ENCODE measurements around the gene THSD4. TPM values are rescaled to one million over a fixed set of nuclear protein-coding genes. Genes with fewer than 3 reads are reported as not detected.
"Not testable (repeated sequence)": the region's sequence is repeated elsewhere in the genome, so short reads cannot be mapped to it uniquely, and the experiment has no call there.

THSD4 gene
- total RNA-seq, 1 experiment from 2014 or later = 29.0 TPM

DNA sequence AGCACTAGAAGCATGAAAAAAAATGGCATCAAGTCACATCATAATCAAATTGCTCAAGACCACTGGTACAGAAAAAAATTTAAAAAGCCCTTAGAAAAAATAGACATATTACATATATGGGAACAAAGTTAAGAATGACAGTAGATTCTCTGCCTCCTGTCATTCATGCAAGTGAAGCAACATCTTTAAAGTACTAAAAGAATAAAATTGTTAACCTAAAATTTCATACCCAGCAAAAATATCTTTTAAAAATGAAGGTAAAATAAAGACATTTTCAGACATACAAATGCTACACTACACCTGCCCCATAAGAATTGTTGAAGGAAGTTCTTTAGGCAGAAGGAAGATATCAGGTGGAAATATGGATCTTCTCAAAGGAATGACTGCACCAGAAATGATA lies 55.9 kb downstream of the THSD4 start:
- POLR2A ChIA-PET (ENCODE audit: unreplicated experiment) = no interaction called here
- Histone ChIP-seq H3K27ac (ENCODE audit: low read length) (no peak overlapping the region), H3K79me2 (ENCODE audit: low read length) (no peaks in the 10 kb centered on the region), H3K9me3 (ENCODE audit: low read length) (peaks cover 6% of the 10 kb centered on the region; the same call in 1 of the 2 replicates), H2AFZ (ENCODE audit: low read length) (no peak overlapping the region), H3K4me3 (ENCODE audit: low read length) (no peak overlapping the region), H3K27me3 (ENCODE audit: low read length) (no peaks in the 10 kb centered on the region), H3K9ac (ENCODE audit: low read length) (no peak overlapping the region), H3K4me2 (ENCODE audit: low read length) (no peak overlapping the region), H3K36me3 (ENCODE audit: low read depth, low read length) (peaks cover 47% of the 10 kb centered on the region), H3F3A (ENCODE audit: low read length, unreplicated experiment) (no peaks in the 10 kb centered on the region), H4K20me1 (ENCODE audit: low read length) (no peaks in the 10 kb centered on the region), H3K9me2 (replicated peaks; ENCODE audit: low read length) (no peaks in the 10 kb centered on the region), H3K4me1 (ENCODE audit: insufficient read depth, low read length) (no peaks in the 10 kb centered on the region)
- ATAC-seq (no peak), DNase-seq (no peak)
- BruUV-seq (replicated peaks) = no TSS peak
- no peak for TF ChIP-seq EZH2phosphoT487 (IDR thresholded peaks at IDR 0.05; ENCODE audit: borderline replicate concordance, low read length)
- intact Hi-C loops (cut with micrococcal nuclease) = no loop called here
- CTCF ChIA-PET = no interaction called here

DNA sequence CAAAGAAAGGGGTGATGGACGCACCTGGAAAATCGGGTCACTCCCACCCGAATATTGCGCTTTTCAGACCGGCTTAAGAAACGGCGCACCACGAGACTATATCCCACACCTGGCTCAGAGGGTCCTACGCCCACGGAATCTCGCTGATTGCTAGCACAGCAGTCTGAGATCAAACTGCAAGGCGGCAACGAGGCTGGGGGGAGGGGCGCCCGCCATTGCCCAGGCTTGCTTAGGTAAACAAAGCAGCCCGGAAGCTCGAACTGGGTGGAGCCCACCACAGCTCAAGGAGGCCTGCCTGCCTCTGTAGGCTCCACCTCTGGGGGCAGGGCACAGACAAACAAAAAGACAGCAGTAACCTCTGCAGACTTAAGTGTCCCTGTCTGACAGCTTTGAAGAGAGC lies 59.1 kb downstream of the THSD4 start:
- ATAC-seq; POLR2A ChIA-PET (ENCODE audit: unreplicated experiment); H3K4me1 ChIP-seq (ENCODE audit: insufficient read depth, low read length); H3F3A ChIP-seq (ENCODE audit: low read length, unreplicated experiment); H3K4me3 ChIP-seq (ENCODE audit: low read length); H3K27me3 ChIP-seq (ENCODE audit: low read length); H3K27ac ChIP-seq (ENCODE audit: low read length); H3K9me2 ChIP-seq (replicated peaks; ENCODE audit: low read length); intact Hi-C loops (cut with micrococcal nuclease); H3K4me2 ChIP-seq (ENCODE audit: low read length); H4K20me1 ChIP-seq (ENCODE audit: low read length); DNase-seq; H3K9me3 ChIP-seq (ENCODE audit: low read length); H3K9ac ChIP-seq (ENCODE audit: low read length); H3K79me2 ChIP-seq (ENCODE audit: low read length); H2AFZ ChIP-seq (ENCODE audit: low read length); BruUV-seq (replicated peaks); CTCF ChIA-PET: not testable (repeated sequence)
- peaks cover 28% of the 10 kb centered on the region for H3K36me3 ChIP-seq (ENCODE audit: low read depth, low read length)

DNA sequence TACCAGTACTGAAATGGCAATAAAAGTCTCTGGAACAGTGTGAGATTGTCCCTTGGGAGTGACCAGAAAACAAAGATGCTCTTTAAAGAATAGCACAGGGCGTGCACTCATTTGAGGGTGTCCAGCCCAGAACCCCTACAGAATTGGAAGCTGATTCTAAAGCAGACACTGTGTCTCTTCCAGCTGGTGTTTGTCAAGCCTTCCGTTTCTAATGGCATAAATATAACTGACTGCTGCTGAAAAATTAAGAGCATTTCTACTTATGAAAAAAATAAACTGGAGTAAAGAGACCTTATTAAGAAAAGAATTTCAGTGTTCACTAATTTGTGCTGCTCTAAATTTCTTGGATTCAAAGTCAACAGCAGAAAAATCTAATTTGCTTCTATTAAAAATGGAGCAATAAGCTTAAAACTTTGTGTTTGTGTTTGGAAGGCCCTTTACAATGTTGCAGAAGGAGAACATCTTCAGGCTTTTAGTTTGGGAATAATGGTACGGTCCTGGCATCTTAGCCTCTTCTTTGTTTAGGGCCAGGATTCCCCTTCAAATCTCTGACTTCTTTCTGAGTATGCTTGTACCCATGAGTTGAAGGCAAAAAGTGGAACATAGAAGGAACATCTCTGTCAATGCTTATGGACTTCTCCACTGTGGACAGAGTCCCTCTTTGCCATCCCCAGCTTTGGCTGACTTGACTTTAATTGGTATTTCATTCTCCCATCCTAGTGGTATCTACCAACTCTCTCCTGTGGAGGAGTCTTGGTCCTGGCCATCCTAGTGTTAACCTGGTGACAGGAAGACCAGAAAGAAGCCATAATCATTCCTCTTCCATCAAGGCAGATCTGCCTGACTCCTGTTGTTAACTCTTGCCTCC lies 65.9 kb downstream of the THSD4 start:
- Histone ChIP-seq H3K9ac (ENCODE audit: low read length) (no peak overlapping the region), H3K36me3 (ENCODE audit: low read depth, low read length) (no peaks in the 10 kb centered on the region), H3K4me3 (ENCODE audit: low read length) (no peak overlapping the region), H3F3A (ENCODE audit: low read length, unreplicated experiment) (no peaks in the 10 kb centered on the region), H3K9me3 (ENCODE audit: low read length) (no peaks in the 10 kb centered on the region), H3K4me2 (ENCODE audit: low read length) (no peak overlapping the region), H3K27me3 (ENCODE audit: low read length) (no peaks in the 10 kb centered on the region), H3K4me1 (ENCODE audit: insufficient read depth, low read length) (no peaks in the 10 kb centered on the region), H4K20me1 (ENCODE audit: low read length) (no peaks in the 10 kb centered on the region), H3K27ac (ENCODE audit: low read length) (no peak overlapping the region), H2AFZ (ENCODE audit: low read length) (no peak overlapping the region), H3K79me2 (ENCODE audit: low read length) (no peaks in the 10 kb centered on the region), H3K9me2 (replicated peaks; ENCODE audit: low read length) (no peaks in the 10 kb centered on the region)
- intact Hi-C loops (cut with micrococcal nuclease) = no loop called here
- no TSS peak for BruUV-seq (replicated peaks)
- DNase-seq (no peak), ATAC-seq (no peak)
- CTCF ChIA-PET = no interaction called here
- TF ChIP-seq, protein P1, sequence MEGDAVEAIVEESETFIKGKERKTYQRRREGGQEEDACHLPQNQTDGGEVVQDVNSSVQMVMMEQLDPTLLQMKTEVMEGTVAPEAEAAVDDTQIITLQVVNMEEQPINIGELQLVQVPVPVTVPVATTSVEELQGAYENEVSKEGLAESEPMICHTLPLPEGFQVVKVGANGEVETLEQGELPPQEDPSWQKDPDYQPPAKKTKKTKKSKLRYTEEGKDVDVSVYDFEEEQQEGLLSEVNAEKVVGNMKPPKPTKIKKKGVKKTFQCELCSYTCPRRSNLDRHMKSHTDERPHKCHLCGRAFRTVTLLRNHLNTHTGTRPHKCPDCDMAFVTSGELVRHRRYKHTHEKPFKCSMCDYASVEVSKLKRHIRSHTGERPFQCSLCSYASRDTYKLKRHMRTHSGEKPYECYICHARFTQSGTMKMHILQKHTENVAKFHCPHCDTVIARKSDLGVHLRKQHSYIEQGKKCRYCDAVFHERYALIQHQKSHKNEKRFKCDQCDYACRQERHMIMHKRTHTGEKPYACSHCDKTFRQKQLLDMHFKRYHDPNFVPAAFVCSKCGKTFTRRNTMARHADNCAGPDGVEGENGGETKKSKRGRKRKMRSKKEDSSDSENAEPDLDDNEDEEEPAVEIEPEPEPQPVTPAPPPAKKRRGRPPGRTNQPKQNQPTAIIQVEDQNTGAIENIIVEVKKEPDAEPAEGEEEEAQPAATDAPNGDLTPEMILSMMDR (conservative IDR thresholded peaks at IDR 0.05; ENCODE audit: low read depth, low read length) = no peak
- TF ChIP-seq EZH2 (IDR thresholded peaks at IDR 0.05; ENCODE audit: low read length, unreplicated experiment) (no peak), EZH2phosphoT487 (IDR thresholded peaks at IDR 0.05; ENCODE audit: borderline replicate concordance, low read length) (no peak)
- POLR2A ChIA-PET (ENCODE audit: unreplicated experiment) = no interaction called here
